GM12801 (cell line): Measurements from ENCODE around the gene GNPNAT1.

Experiments used
- TF ChIP-seq, protein P1 (sequence below): IDR thresholded peaks from one replicate; pipeline ENCODE4 v1.5.1; 2011; ENCODE audit warnings: control low read depth; ENCODE audit not compliant: insufficient read length; ENCODE audit errors: extremely low read depth

GNPNAT1 gene

DNA sequence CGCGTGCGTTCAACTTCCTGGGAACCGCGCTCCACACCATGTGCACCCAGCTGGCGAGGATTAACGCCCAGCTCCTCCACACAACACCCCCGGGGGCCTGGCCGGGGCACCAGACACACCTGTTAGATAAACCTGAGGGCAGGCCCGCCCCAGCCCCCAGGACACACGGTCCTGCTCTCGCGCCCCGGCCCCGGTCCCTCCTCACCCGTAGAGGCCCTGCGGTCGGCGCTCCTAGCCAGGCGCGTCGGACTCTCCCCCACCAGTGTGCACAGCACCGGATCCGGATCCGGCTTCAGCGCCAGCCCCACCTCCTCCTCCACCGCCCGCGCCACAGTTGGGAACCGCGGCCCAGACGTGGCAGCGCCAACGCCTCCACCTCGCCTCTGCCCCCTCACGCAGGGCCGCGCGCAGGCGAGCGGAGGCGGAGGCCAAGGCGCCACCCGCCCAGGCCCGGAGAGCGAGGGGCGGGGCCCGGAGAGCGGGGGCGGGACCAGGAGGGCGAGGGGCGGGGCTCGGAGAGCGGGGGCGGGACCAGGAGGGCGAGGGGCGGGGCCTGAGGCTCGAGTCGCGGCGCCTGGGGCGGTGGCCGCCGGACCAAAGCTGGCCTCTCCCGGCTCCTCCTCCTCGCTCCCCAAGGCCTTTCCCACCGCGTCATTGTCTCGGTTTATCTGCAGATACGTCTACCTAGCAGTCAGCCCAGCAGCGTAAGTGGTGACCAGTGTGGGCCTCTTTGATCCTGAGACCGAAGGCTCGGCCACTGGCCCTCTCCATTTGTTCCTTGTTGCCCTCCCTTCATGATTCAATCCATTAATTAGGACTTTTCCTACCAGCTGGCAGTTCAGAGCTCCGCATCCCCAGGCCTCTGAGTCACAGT lies at the start of gene GNPNAT1:
GNPNAT1 (minus strand) TSS at position 385 of the 874 bp plus-strand sequence. CDS start 6,957 bp downstream, outside the sequence.
- TF ChIP-seq, protein P1, sequence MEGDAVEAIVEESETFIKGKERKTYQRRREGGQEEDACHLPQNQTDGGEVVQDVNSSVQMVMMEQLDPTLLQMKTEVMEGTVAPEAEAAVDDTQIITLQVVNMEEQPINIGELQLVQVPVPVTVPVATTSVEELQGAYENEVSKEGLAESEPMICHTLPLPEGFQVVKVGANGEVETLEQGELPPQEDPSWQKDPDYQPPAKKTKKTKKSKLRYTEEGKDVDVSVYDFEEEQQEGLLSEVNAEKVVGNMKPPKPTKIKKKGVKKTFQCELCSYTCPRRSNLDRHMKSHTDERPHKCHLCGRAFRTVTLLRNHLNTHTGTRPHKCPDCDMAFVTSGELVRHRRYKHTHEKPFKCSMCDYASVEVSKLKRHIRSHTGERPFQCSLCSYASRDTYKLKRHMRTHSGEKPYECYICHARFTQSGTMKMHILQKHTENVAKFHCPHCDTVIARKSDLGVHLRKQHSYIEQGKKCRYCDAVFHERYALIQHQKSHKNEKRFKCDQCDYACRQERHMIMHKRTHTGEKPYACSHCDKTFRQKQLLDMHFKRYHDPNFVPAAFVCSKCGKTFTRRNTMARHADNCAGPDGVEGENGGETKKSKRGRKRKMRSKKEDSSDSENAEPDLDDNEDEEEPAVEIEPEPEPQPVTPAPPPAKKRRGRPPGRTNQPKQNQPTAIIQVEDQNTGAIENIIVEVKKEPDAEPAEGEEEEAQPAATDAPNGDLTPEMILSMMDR: no peak

DNA sequence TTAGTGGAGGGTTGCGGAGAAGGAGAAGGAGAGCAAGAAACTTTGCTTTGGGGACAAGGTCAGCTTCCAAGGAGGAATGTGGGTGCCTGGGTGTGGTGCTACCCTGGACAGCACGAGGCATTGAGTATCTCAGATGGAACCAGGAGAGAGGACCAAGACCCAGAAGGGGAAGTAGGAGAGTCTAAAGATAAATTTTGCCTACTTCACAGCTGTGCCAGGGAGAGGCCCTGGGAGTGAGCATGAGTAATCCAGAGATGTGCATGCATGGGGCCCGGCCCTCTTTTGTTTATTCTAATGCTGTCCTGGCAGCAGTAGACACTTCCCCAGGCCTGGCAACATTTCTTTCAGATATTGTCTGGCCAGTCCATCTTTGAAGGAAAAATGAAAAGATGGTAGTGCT lies 49.5 kb upstream of the GNPNAT1 start:
- TF ChIP-seq, protein P1: no peak

- TF ChIP-seq, protein P1: no peak
These were observed 46.0 kb upstream of the GNPNAT1 start for GRCh38 chr14:52837451-52837850.

- TF ChIP-seq, protein P1: no peak
These were observed 44.7 kb upstream of the GNPNAT1 start for GRCh38 chr14:52836063-52836462.

- TF ChIP-seq, protein P1: no peak
These were observed 43.9 kb upstream of the GNPNAT1 start for GRCh38 chr14:52835122-52835903.

DNA sequence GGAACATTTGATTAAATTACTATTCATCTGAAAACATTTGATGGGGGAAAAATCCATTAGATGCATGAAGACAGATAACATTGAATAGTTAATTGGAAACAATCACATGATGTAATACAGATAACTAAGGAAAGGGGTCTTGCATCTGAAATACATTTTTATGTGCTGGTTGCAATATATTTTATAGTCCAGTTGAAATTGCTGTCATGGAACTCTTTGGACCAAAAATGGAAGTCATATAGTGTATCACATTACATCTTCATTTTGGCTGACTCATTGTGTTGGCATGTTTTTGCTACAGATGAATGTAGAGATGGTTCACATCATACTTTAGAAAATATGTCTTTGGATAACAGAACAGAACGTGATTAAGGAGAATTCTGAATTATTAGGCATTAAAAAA lies 43.0 kb upstream of the GNPNAT1 start:
- TF ChIP-seq, protein P1: no peak

DNA sequence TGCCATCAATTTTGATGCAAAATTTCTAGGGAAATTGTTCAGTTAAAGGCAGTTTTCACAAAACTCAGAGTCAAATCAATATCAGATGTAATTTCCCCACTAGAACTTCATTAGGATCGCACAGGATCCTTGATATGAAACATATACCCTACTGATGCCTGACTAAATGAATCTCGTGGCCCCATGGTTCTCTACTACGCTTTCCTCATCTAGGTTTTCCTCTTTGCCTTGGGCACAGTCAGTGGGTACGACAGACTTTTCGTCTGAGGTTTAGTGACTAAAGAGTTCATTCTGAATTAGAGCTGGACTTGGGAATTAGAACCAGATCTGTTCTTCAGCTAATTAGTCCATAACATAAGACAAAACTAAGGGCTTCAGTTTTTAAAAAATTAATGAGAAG lies 42.5 kb upstream of the GNPNAT1 start:
- TF ChIP-seq, protein P1: no peak
